Neuronal stem cell (in vitro differentiated cells): ENCODE results near the gene UNC13C.

Experiments used
- DNase-seq: peaks from one replicate; pipeline ENCODE4 v3.0.0-alpha.2; 2013; ENCODE audit warnings: low spot score
- H2AFZ ChIP-seq: one replicate; pipeline ENCODE4 v1.6.1; 2013; ENCODE audit warnings: mild to moderate bottlenecking, low read length, inconsistent platforms
- H2AK5ac ChIP-seq: 2 replicates; pipeline ENCODE4 v1.6.1; 2013; ENCODE audit warnings: low read depth, mild to moderate bottlenecking, inconsistent platforms, low read length, moderate library complexity, mixed read lengths
- H2BK120ac ChIP-seq: 2 replicates; pipeline ENCODE4 v1.6.1; 2013; ENCODE audit warnings: low read depth, mild to moderate bottlenecking, inconsistent platforms, low read length, moderate library complexity, mixed read lengths
- H2BK12ac ChIP-seq: one replicate; pipeline ENCODE4 v1.6.1; 2013; ENCODE audit warnings: low read length, inconsistent platforms
- H2BK15ac ChIP-seq: 2 replicates; pipeline ENCODE4 v1.6.1; 2013; ENCODE audit warnings: mild to moderate bottlenecking, low read length, inconsistent platforms, mixed read lengths
- H2BK5ac ChIP-seq: one replicate; pipeline ENCODE4 v1.6.1; 2013; ENCODE audit warnings: inconsistent platforms, mild to moderate bottlenecking, low read length, moderate library complexity
- H3K14ac ChIP-seq: one replicate; pipeline ENCODE4 v1.6.1; 2013; ENCODE audit warnings: low read length, inconsistent platforms
- H3K18ac ChIP-seq: 2 replicates; pipeline ENCODE4 v1.6.1; 2013; ENCODE audit warnings: low read length, inconsistent platforms
- H3K23ac ChIP-seq: 2 replicates; pipeline ENCODE4 v1.6.1; 2013; ENCODE audit warnings: low read depth, mild to moderate bottlenecking, mixed read lengths, low read length, inconsistent platforms; ENCODE audit not compliant: poor library complexity
- H3K27ac ChIP-seq: replicated peaks from 3 replicates; pipeline ENCODE4 v1.5.1; 2013; ENCODE audit warnings: low read length, inconsistent platforms
- H3K27me3 ChIP-seq, 3 experiments: 2 replicates each; pipeline ENCODE4 v1.6.1; 2013; ENCODE audit warnings: low read length in 3 of 3, mild to moderate bottlenecking in 2 of 3, inconsistent platforms in 1 of 3, low read depth in 1 of 3, mixed read lengths in 1 of 3, moderate library complexity in 1 of 3; ENCODE audit not compliant: control insufficient read depth in 3 of 3, insufficient read depth in 3 of 3
- H3K36me3 ChIP-seq, 2 donors: replicated peaks in 1 of 2; 2 replicates each; pipeline ENCODE4 v1.6.1; 2013; ENCODE audit warnings: low read length in 2 of 2; ENCODE audit not compliant: control insufficient read depth in 2 of 2, insufficient read depth in 2 of 2
- H3K4ac ChIP-seq: 2 replicates; pipeline ENCODE4 v1.6.1; 2013; ENCODE audit warnings: inconsistent platforms, mild to moderate bottlenecking, low read length, moderate library complexity
- H3K4me1 ChIP-seq, 2 donors: 1 replicate in 1 of 2; 2 replicates in 1 of 2; pipeline ENCODE4 v1.6.1; 2013; ENCODE audit warnings: low read length in 2 of 2, low read depth in 1 of 2; ENCODE audit not compliant: control insufficient read depth in 2 of 2, insufficient read depth in 1 of 2
- H3K4me2 ChIP-seq: one replicate; pipeline ENCODE4 v1.6.1; 2013; ENCODE audit warnings: mild to moderate bottlenecking, low read length, inconsistent platforms; ENCODE audit not compliant: insufficient read depth, poor library complexity, severe bottlenecking
- H3K4me3 ChIP-seq, 2 donors: 2 replicates each; pipeline ENCODE4 v1.5.1; 2013; ENCODE audit warnings: low read length in 2 of 2, mild to moderate bottlenecking in 2 of 2, inconsistent platforms in 1 of 2, moderate library complexity in 1 of 2
- H3K79me1 ChIP-seq: one replicate; pipeline ENCODE4 v1.6.1; 2013; ENCODE audit warnings: low read depth, mild to moderate bottlenecking, inconsistent platforms, low read length, moderate library complexity
- H3K9ac ChIP-seq: one replicate; pipeline ENCODE4 v1.6.1; 2013; ENCODE audit warnings: mild to moderate bottlenecking, low read depth, low read length, inconsistent platforms; ENCODE audit not compliant: poor library complexity
- H3K9me3 ChIP-seq, 2 donors: replicated peaks in 1 of 2; 2 replicates each; pipeline versions ENCODE3 to v1.6.1; 2013; ENCODE audit warnings: low read length in 2 of 2, mild to moderate bottlenecking in 2 of 2, inconsistent platforms in 1 of 2, low read depth in 1 of 2, mixed read lengths in 1 of 2, moderate library complexity in 1 of 2; ENCODE audit not compliant: control insufficient read depth in 2 of 2, insufficient read depth in 1 of 2
- H4K8ac ChIP-seq: one replicate; pipeline ENCODE4 v1.6.1; 2013; ENCODE audit warnings: low read depth, mild to moderate bottlenecking, inconsistent platforms, low read length, moderate library complexity
- H4K91ac ChIP-seq: one replicate; pipeline ENCODE4 v1.6.1; 2013; ENCODE audit warnings: low read length, low read depth, mild to moderate bottlenecking, inconsistent platforms; ENCODE audit not compliant: poor library complexity
- WGBS, 2 donors: extraction: QIAGEN DNeasy Blood & Tissue Kit; methylation state at CpG; one replicate each; pipeline ENCODE4 v1.1.7; 2013; ENCODE audit warnings: missing lambda C conversion rate in 2 of 2, mixed read lengths in 1 of 2; ENCODE audit not compliant: insufficient read length in 2 of 2, insufficient replicate concordance in 1 of 2; ENCODE audit errors: extremely low coverage in 2 of 2; 5-methylcytosine and 5-hydroxymethylcytosine counted together

Gene UNC13C

GRCh38 chr15:54482251-54482650 is 504.0 kb downstream of the UNC13C start:
- Histone ChIP-seq H3K27me3 (no peaks in the 10 kb centered on the region), H3K23ac (no peak overlapping the region), H3K27ac (no peak overlapping the region), H3K4me1 (no peaks in the 10 kb centered on the region), H4K8ac (no peak overlapping the region), H2BK15ac (no peak overlapping the region), H2BK5ac (no peak overlapping the region), H3K18ac (no peak overlapping the region), H2AFZ (peak overlapping the region; percentile 19), H4K91ac (no peak overlapping the region), H3K4me2 (no peak overlapping the region), H3K79me1 (no peaks in the 10 kb centered on the region), H3K4ac (no peak overlapping the region), H3K4me3 (no peak overlapping the region), H3K9ac (no peak overlapping the region), H3K9me3 (no peaks in the 10 kb centered on the region), H3K36me3 (no peaks in the 10 kb centered on the region), H2BK12ac (no peak overlapping the region), H2AK5ac (no peak overlapping the region), H2BK120ac (no peak overlapping the region), H3K14ac (no peak overlapping the region)
- peak; percentile 6 for DNase-seq
- WGBS, 2 donors, result no CpG with 5 or more reads among the region's 5 CpGs

GRCh38 chr15:54500330-54500729 is 522.1 kb downstream of the UNC13C start:
- Histone ChIP-seq H2BK15ac (no peak overlapping the region), H3K36me3 (no peaks in the 10 kb centered on the region), H4K8ac (no peak overlapping the region), H3K27me3 (no peaks in the 10 kb centered on the region), H3K4ac (no peak overlapping the region), H3K27ac (no peak overlapping the region), H3K14ac (no peak overlapping the region), H3K9ac (no peak overlapping the region), H3K4me2 (no peak overlapping the region), H3K4me1 (no peaks in the 10 kb centered on the region), H3K79me1 (no peaks in the 10 kb centered on the region), H2AFZ (no peak overlapping the region), H3K4me3 (no peak overlapping the region), H2BK120ac (no peak overlapping the region), H3K9me3 (no peaks in the 10 kb centered on the region), H2BK5ac (no peak overlapping the region), H2BK12ac (no peak overlapping the region), H2AK5ac (no peak overlapping the region), H3K18ac (no peak overlapping the region), H3K23ac (no peak overlapping the region), H4K91ac (no peak overlapping the region)
- no CpG with 5 or more reads among the region's 2 CpGs for WGBS, 2 donors
- no peak for DNase-seq

- H3K4me3 ChIP-seq, result no peak overlapping the region
- no peaks in the 10 kb centered on the region for H3K79me1 ChIP-seq
- no peak overlapping the region for H2AK5ac ChIP-seq
- no CpG with 5 or more reads among the region's 5 CpGs for WGBS, 2 donors
- H2BK15ac ChIP-seq, result no peak overlapping the region
- no peaks in the 10 kb centered on the region for H3K27me3 ChIP-seq
- no peak overlapping the region for H2AFZ ChIP-seq
- H3K27ac ChIP-seq, result no peak overlapping the region
- H2BK5ac ChIP-seq, result no peak overlapping the region
- no peak overlapping the region for H3K14ac ChIP-seq
- H3K36me3 ChIP-seq, result no peaks in the 10 kb centered on the region
- no peaks in the 10 kb centered on the region for H3K9me3 ChIP-seq
- H2BK12ac ChIP-seq, result no peak overlapping the region
- H3K23ac ChIP-seq, result no peak overlapping the region
- H3K18ac ChIP-seq, result no peak overlapping the region
- no peak for DNase-seq
- H2BK120ac ChIP-seq, result no peak overlapping the region
- no peak overlapping the region for H3K4me2 ChIP-seq
- no peaks in the 10 kb centered on the region for H3K4me1 ChIP-seq
- H3K4ac ChIP-seq, result no peak overlapping the region
- H4K91ac ChIP-seq, result no peak overlapping the region
- no peak overlapping the region for H4K8ac ChIP-seq
- no peak overlapping the region for H3K9ac ChIP-seq
Measured at GRCh38 chr15:54502416-54503075, 524.3 kb downstream of the UNC13C start.

- Histone ChIP-seq H3K14ac (no peak overlapping the region), H2BK5ac (no peak overlapping the region), H2BK120ac (no peak overlapping the region), H3K9me3 (no peaks in the 10 kb centered on the region), H4K8ac (no peak overlapping the region), H3K79me1 (no peaks in the 10 kb centered on the region), H3K18ac (no peak overlapping the region), H2BK15ac (no peak overlapping the region), H4K91ac (no peak overlapping the region), H3K4me1 (no peaks in the 10 kb centered on the region), H3K23ac (no peak overlapping the region), H3K4me3 (no peak overlapping the region), H3K4me2 (no peak overlapping the region), H2AFZ (no peak overlapping the region), H2BK12ac (no peak overlapping the region), H3K27ac (no peak overlapping the region), H3K27me3 (no peaks in the 10 kb centered on the region), H3K36me3 (no peaks in the 10 kb centered on the region), H3K9ac (no peak overlapping the region), H3K4ac (no peak overlapping the region), H2AK5ac (no peak overlapping the region)
- WGBS, 2 donors, result no CpG with 5 or more reads among the region's 1 CpG
- DNase-seq, result no peak
Measured at GRCh38 chr15:54504695-54505094, 526.5 kb downstream of the UNC13C start.
